SK-N-SH (cell line): ENCODE measurements around the gene ZMYM2. TPM values are rescaled to one million over a fixed set of nuclear protein-coding genes. Genes with fewer than 3 reads are reported as not detected.

Experiments used
- CTCF ChIA-PET: fragments of 300-600, 350-600 bp; formaldehyde crosslinking; extraction: SDS; loops from one replicate; lab custom pipeline; 2021; lab: Yijun Ruan, JAX
- POLR2A ChIA-PET: fragments of 350-600 bp; sonication (Branson Sonifier 250); formaldehyde crosslinking; extraction: SDS; loops from one replicate; lab custom pipeline; 2020; ENCODE audit warnings: antibody characterized with exemption, inconsistent platforms; lab: Yijun Ruan, JAX
- DNase-seq: peaks from one replicate; pipeline ENCODE4 v3.0.0; 2012
- H2AFZ ChIP-seq: fragments of 200-600 bp; sonication (generic); 2 replicates; pipeline ENCODE4 v1.8.1; 2016; ENCODE audit warnings: antibody characterized with exemption, mild to moderate bottlenecking, low read depth
- H3F3A ChIP-seq: fragments of 200-600 bp; sonication (generic); replicated peaks from 2 replicates; pipeline ENCODE3; 2016; ENCODE audit warnings: antibody characterized with exemption, mild to moderate bottlenecking; ENCODE audit not compliant: insufficient read depth
- H3K27ac ChIP-seq, 2 experiments: fragments of 200-500 bp in 1 of 2; fragments of 200-600 bp in 1 of 2; sonication (Bioruptor generic) in 1 of 2; sonication (generic), shearing (Covaris generic) in 1 of 2; 2 replicates each; pipeline versions ENCODE4 v1.5.1 to v1.6.1; 2014 to 2016; ENCODE audit warnings: low read depth in 2 of 2, inconsistent platforms in 1 of 2, low read length in 1 of 2, mild to moderate bottlenecking in 1 of 2, mixed read lengths in 1 of 2
- H3K27me3 ChIP-seq: fragments of 200-600 bp; sonication (generic), shearing (Covaris generic); 2 replicates; pipeline ENCODE4 v1.6.1; 2016; ENCODE audit warnings: mixed run types; ENCODE audit not compliant: insufficient read depth
- H3K36me3 ChIP-seq, 2 experiments: fragments of 200-500 bp in 1 of 2; fragments of 200-600 bp in 1 of 2; sonication (Bioruptor generic) in 1 of 2; sonication (generic) in 1 of 2; replicated peaks in 1 of 2; 2 replicates each; pipeline versions ENCODE3 to v1.5.1; 2014 to 2016; ENCODE audit warnings: low read length in 1 of 2, mild to moderate bottlenecking in 1 of 2; ENCODE audit not compliant: insufficient read depth in 2 of 2, control insufficient read depth in 1 of 2
- H3K4me1 ChIP-seq, 2 experiments: fragments of 200-500 bp in 1 of 2; fragments of 200-600 bp in 1 of 2; sonication (Bioruptor generic) in 1 of 2; sonication (generic), shearing (Covaris generic) in 1 of 2; 2 replicates each; pipeline versions ENCODE4 v1.5.1 to v1.6.1; 2014 to 2016; ENCODE audit warnings: low read depth in 1 of 2, low read length in 1 of 2, mixed run types in 1 of 2; ENCODE audit not compliant: insufficient read depth in 2 of 2, control insufficient read depth in 1 of 2
- H3K4me2 ChIP-seq: fragments of 200-600 bp; sonication (generic), shearing (Covaris generic); 2 replicates; pipeline ENCODE4 v1.6.1; 2017; ENCODE audit warnings: mixed run types
- H3K4me3 ChIP-seq, 2 experiments: fragments of 200-500 bp in 1 of 2; fragments of 200-600 bp in 1 of 2; sonication (Bioruptor generic) in 1 of 2; sonication (generic), shearing (Covaris generic) in 1 of 2; 2 replicates each; pipeline versions ENCODE4 v1.5.1 to v1.8.1; 2014 to 2016; ENCODE audit warnings: low read depth in 2 of 2, inconsistent platforms in 1 of 2, low read length in 1 of 2, mild to moderate bottlenecking in 1 of 2, mixed read lengths in 1 of 2, moderate library complexity in 1 of 2
- H3K79me2 ChIP-seq: fragments of 200-600 bp; sonication (generic); 2 replicates; pipeline ENCODE4 v1.8.1; 2017; ENCODE audit warnings: mild to moderate bottlenecking; ENCODE audit not compliant: insufficient read depth
- H3K9ac ChIP-seq: fragments of 200-600 bp; sonication (generic); 2 replicates; pipeline ENCODE4 v1.6.1; 2017; ENCODE audit warnings: mixed run types
- H3K9me2 ChIP-seq: fragments of 200-600 bp; sonication (generic); 2 replicates; pipeline ENCODE4 v1.6.1; 2017; ENCODE audit warnings: mixed run types
- H3K9me3 ChIP-seq: fragments of 200-600 bp; sonication (generic); 2 replicates; pipeline ENCODE4 v1.6.1; 2017; ENCODE audit warnings: mixed run types, mild to moderate bottlenecking, moderate library complexity
- H4K20me1 ChIP-seq: fragments of 200-600 bp; sonication (generic); 2 replicates; pipeline ENCODE4 v1.6.1; 2017; ENCODE audit warnings: mild to moderate bottlenecking, mixed run types; ENCODE audit not compliant: insufficient read depth
- FOXM1 ChIP-seq: IDR thresholded peaks from 2 replicates; pipeline ENCODE4 v1.4.0; 2012; ENCODE audit warnings: low read depth, mild to moderate bottlenecking
- GABPA ChIP-seq: IDR thresholded peaks from 2 replicates; pipeline ENCODE4 v1.4.0; 2012; ENCODE audit warnings: low read depth, mild to moderate bottlenecking
- JUND ChIP-seq: IDR thresholded peaks from 2 replicates; pipeline ENCODE4 v1.4.0; 2012
- MAX ChIP-seq: IDR thresholded peaks from 2 replicates; pipeline ENCODE4 v1.4.0; 2012; ENCODE audit warnings: low read depth
- MEF2A ChIP-seq: IDR thresholded peaks from 2 replicates; pipeline ENCODE4 v1.4.0; 2012; ENCODE audit warnings: low read depth, borderline replicate concordance
- MXI1 ChIP-seq: IDR thresholded peaks from 2 replicates; pipeline ENCODE4 v1.6.1; 2012; ENCODE audit warnings: mild to moderate bottlenecking, low read depth, low read length, improper control_type of control experiment
- NFIC ChIP-seq: IDR thresholded peaks from 2 replicates; pipeline ENCODE4 v1.4.0; 2012; ENCODE audit warnings: borderline replicate concordance
- POLR2AphosphoS5 ChIP-seq: IDR thresholded peaks from 2 replicates; pipeline ENCODE4 v1.6.1; 2012; ENCODE audit warnings: low read depth, low read length
- REST ChIP-seq: IDR thresholded peaks from 2 replicates; pipeline ENCODE4 v1.6.1; 2012; ENCODE audit warnings: mild to moderate bottlenecking, low read depth, low read length, moderate library complexity
- SIN3A ChIP-seq: IDR thresholded peaks from 2 replicates; pipeline ENCODE4 v1.6.1; 2012; ENCODE audit warnings: low read depth, mild to moderate bottlenecking, low read length, moderate library complexity, borderline replicate concordance
- TCF12 ChIP-seq: IDR thresholded peaks from 2 replicates; pipeline ENCODE4 v1.4.0; 2012
- TEAD4 ChIP-seq: IDR thresholded peaks from 2 replicates; pipeline ENCODE4 v1.4.0; 2012; ENCODE audit warnings: mild to moderate bottlenecking, borderline replicate concordance; ENCODE audit not compliant: insufficient read depth
- YY1 ChIP-seq: IDR thresholded peaks from 2 replicates; pipeline ENCODE4 v1.4.0; 2012; ENCODE audit warnings: low read depth, mild to moderate bottlenecking
- ZBTB33 ChIP-seq: IDR thresholded peaks from 2 replicates; pipeline ENCODE4 v1.4.0; 2012; ENCODE audit warnings: low read depth, borderline replicate concordance
- WGBS: methylation state at CpG from one replicate; pipeline ENCODE4 v1.1.6; 2017; ENCODE audit warnings: low lambda C conversion rate; 5-methylcytosine and 5-hydroxymethylcytosine counted together
- polyA plus RNA-seq, 3 experiments: library from polyadenylated mRNA; depleted of rRNA; stranded (reverse); fragments of >200 nt; gene quantifications; 2 replicates each; pipeline ENCODE4 v1.2.3, GENCODE V29; 2012

Gene ZMYM2
- polyA plus RNA-seq, 1 of the 3 experiments (the other 2 are of a cell fraction), result 11.5 TPM

- Histone ChIP-seq H3K27me3 (peaks cover under 1% of the 10 kb centered on the region; the same call in 1 of the 2 replicates), H3K27ac (no peak overlapping the region), H3K36me3 (no peaks in the 10 kb centered on the region), H3K4me2 (no peak overlapping the region), H3K4me1 (peaks cover 0 to 3% of the 10 kb centered on the region in 2 experiments; a peak in 1 of 4 replicates), H3F3A (no peaks in the 10 kb centered on the region), H3K79me2 (no peaks in the 10 kb centered on the region), H3K9me2 (no peaks in the 10 kb centered on the region), H4K20me1 (no peaks in the 10 kb centered on the region), H3K4me3 (no peak overlapping the region), H3K9me3 (no peaks in the 10 kb centered on the region), H3K9ac (no peak overlapping the region), H2AFZ (no peak overlapping the region)
- WGBS, result 82% methylated on average over 9 of the region's 9 CpGs
- TF ChIP-seq ZBTB33, result no peak
- TF ChIP-seq TCF12, result no peak
- no peak for TF ChIP-seq NFIC
- TF ChIP-seq REST, result no peak
- TF ChIP-seq GABPA, result no peak
- no peak for TF ChIP-seq JUND
- TF ChIP-seq FOXM1, result no peak
- no peak for TF ChIP-seq YY1
- TF ChIP-seq SIN3A, result no peak
- TF ChIP-seq TEAD4, result no peak
- no peak for TF ChIP-seq MEF2A
- no peak for TF ChIP-seq POLR2AphosphoS5
- TF ChIP-seq MXI1, result no peak
- no peak for TF ChIP-seq MAX
- ChIA-PET CTCF (no interaction called here), POLR2A (no interaction called here)
- no peak for DNase-seq
Measured at GRCh38 chr13:20099319-20099718, 140.8 kb downstream of the ZMYM2 start.
